ENCODE results near the gene LRRC51.

The LRRC51 gene

GRCh38 chr11:72080326-72081183 is at the start of gene LRRC51, which contains the start of gene NUMA1:
Gene LRRC51, plus strand, starts transcription at chr11:72080850. Its CDS starts 8,234 bp downstream, at chr11:72089084.
Gene NUMA1, minus strand, starts transcription at chr11:72080542. Its CDS starts 44,599 bp downstream, at chr11:72035943.
- Mint-ChIP-seq H3K27me3 (no peaks in the 10 kb centered on the region), H3K36me3 (peaks cover under 1% of the 10 kb centered on the region), H3K4me1 (peaks cover 29% of the 10 kb centered on the region), H3K27ac (peak within 1 kb of the TSS; percentile 99), H3K9me3 (no peaks in the 10 kb centered on the region), H3K4me3 (peak within 1 kb of the TSS; percentile 96)
- DNase-seq (ENCODE audit: low spot score in 2 of 2) = peak; percentile 94 to 96
- peak; percentile 91 for ATAC-seq (ENCODE audit: low read depth)

- Mint-ChIP-seq H3K27me3 (no peaks in the 10 kb centered on the region), H3K4me3 (peak overlapping the region; percentile 30), H3K36me3 (peaks cover 14% of the 10 kb centered on the region), H3K27ac (peak overlapping the region; percentile 64), H3K4me1 (peaks cover 23% of the 10 kb centered on the region), H3K9me3 (no peaks in the 10 kb centered on the region)
- ATAC-seq (ENCODE audit: low read depth) = no peak
- DNase-seq (ENCODE audit: low spot score in 2 of 2) = no peak
These were observed 44.0 kb upstream of the LRRC51 start for GRCh38 chr11:72036687-72037086.

- no peak overlapping the region for H3K4me3 Mint-ChIP-seq
- H3K4me1 Mint-ChIP-seq = peaks cover 33% of the 10 kb centered on the region
- no peak overlapping the region for H3K27ac Mint-ChIP-seq
- DNase-seq (ENCODE audit: low spot score in 2 of 2) (no peak), ATAC-seq (ENCODE audit: low read depth) (no peak)
- peaks cover 14% of the 10 kb centered on the region for H3K36me3 Mint-ChIP-seq
- H3K27me3 Mint-ChIP-seq = no peaks in the 10 kb centered on the region
- H3K9me3 Mint-ChIP-seq = no peaks in the 10 kb centered on the region
These were observed 42.9 kb upstream of the LRRC51 start for GRCh38 chr11:72037554-72038311.

GRCh38 chr11:72038491-72038890 is 42.2 kb upstream of the LRRC51 start:
- DNase-seq (ENCODE audit: low spot score in 2 of 2) = no peak
- no peak for ATAC-seq (ENCODE audit: low read depth)
- H3K4me3 Mint-ChIP-seq = no peak overlapping the region

GRCh38 chr11:72039031-72039855 is 41.4 kb upstream of the LRRC51 start:
- H3K4me1 Mint-ChIP-seq = peaks cover 37% of the 10 kb centered on the region
- H3K27ac Mint-ChIP-seq = no peak overlapping the region
- H3K4me3 Mint-ChIP-seq = no peak overlapping the region
- no peaks in the 10 kb centered on the region for H3K9me3 Mint-ChIP-seq
- ATAC-seq (ENCODE audit: low read depth) (no peak), DNase-seq (ENCODE audit: low spot score in 2 of 2) (no peak)
- peaks cover 11% of the 10 kb centered on the region for H3K36me3 Mint-ChIP-seq
- no peaks in the 10 kb centered on the region for H3K27me3 Mint-ChIP-seq

More at GRCh38 chr11:72038491-72038890, 42.2 kb upstream of the LRRC51 start:
- peaks cover 11% of the 10 kb centered on the region for H3K36me3 Mint-ChIP-seq
- H3K27me3 Mint-ChIP-seq = no peaks in the 10 kb centered on the region
- H3K9me3 Mint-ChIP-seq = no peaks in the 10 kb centered on the region
- H3K4me1 Mint-ChIP-seq = peaks cover 33% of the 10 kb centered on the region
- no peak overlapping the region for H3K27ac Mint-ChIP-seq

GRCh38 chr11:72039856-72040401 is 40.7 kb upstream of the LRRC51 start:
- Mint-ChIP-seq H3K27ac (no peak overlapping the region), H3K27me3 (no peaks in the 10 kb centered on the region), H3K36me3 (peaks cover 10% of the 10 kb centered on the region), H3K9me3 (no peaks in the 10 kb centered on the region), H3K4me1 (peaks cover 37% of the 10 kb centered on the region), H3K4me3 (no peak overlapping the region)
- DNase-seq (ENCODE audit: low spot score in 2 of 2) = no peak
- no peak for ATAC-seq (ENCODE audit: low read depth)

GRCh38 chr11:72040491-72041363 is 39.9 kb upstream of the LRRC51 start:
- DNase-seq (ENCODE audit: low spot score in 2 of 2) = peak; percentile 23 to 54
- Mint-ChIP-seq H3K4me1 (peaks cover 34% of the 10 kb centered on the region), H3K27ac (no peak overlapping the region), H3K27me3 (no peaks in the 10 kb centered on the region), H3K36me3 (peaks cover 6% of the 10 kb centered on the region), H3K9me3 (no peaks in the 10 kb centered on the region), H3K4me3 (no peak overlapping the region)
- peak; percentile 69 for ATAC-seq (ENCODE audit: low read depth)

GRCh38 chr11:72041364-72042063 is 39.1 kb upstream of the LRRC51 start:
- DNase-seq (ENCODE audit: low spot score in 2 of 2) (peak; percentile 21 to 43), ATAC-seq (ENCODE audit: low read depth) (peak; percentile 25)
- Mint-ChIP-seq H3K4me1 (peaks cover 30% of the 10 kb centered on the region), H3K36me3 (peaks cover 5% of the 10 kb centered on the region), H3K27me3 (no peaks in the 10 kb centered on the region), H3K9me3 (no peaks in the 10 kb centered on the region), H3K4me3 (no peak overlapping the region), H3K27ac (no peak overlapping the region)

GRCh38 chr11:72042064-72042745 is 38.4 kb upstream of the LRRC51 start:
- H3K4me1 Mint-ChIP-seq = peaks cover 24% of the 10 kb centered on the region
- DNase-seq (ENCODE audit: low spot score in 2 of 2) = no peak
- no peak overlapping the region for H3K27ac Mint-ChIP-seq
- H3K4me3 Mint-ChIP-seq = no peak overlapping the region
- H3K27me3 Mint-ChIP-seq = no peaks in the 10 kb centered on the region
- no peak for ATAC-seq (ENCODE audit: low read depth)
- no peaks in the 10 kb centered on the region for H3K9me3 Mint-ChIP-seq
- peaks cover 2% of the 10 kb centered on the region for H3K36me3 Mint-ChIP-seq

GRCh38 chr11:72045849-72046248 is 34.8 kb upstream of the LRRC51 start:
- H3K9me3 Mint-ChIP-seq = no peaks in the 10 kb centered on the region
- DNase-seq (ENCODE audit: low spot score in 2 of 2) (no peak), ATAC-seq (ENCODE audit: low read depth) (no peak)
- peaks cover 2% of the 10 kb centered on the region for H3K36me3 Mint-ChIP-seq
- H3K27me3 Mint-ChIP-seq = no peaks in the 10 kb centered on the region
- no peak overlapping the region for H3K27ac Mint-ChIP-seq
- H3K4me3 Mint-ChIP-seq = no peak overlapping the region
- peaks cover 17% of the 10 kb centered on the region for H3K4me1 Mint-ChIP-seq

GRCh38 chr11:72048766-72049460 is 31.7 kb upstream of the LRRC51 start:
- no peak for DNase-seq (ENCODE audit: low spot score in 2 of 2)
- Mint-ChIP-seq H3K27ac (no peak overlapping the region), H3K9me3 (no peaks in the 10 kb centered on the region)

More at GRCh38 chr11:72048766-72049460, 31.7 kb upstream of the LRRC51 start:
- ATAC-seq (ENCODE audit: low read depth) = no peak
- Mint-ChIP-seq H3K4me1 (peaks cover 4% of the 10 kb centered on the region), H3K4me3 (no peak overlapping the region), H3K36me3 (peaks cover 9% of the 10 kb centered on the region), H3K27me3 (no peaks in the 10 kb centered on the region)
